DOHH2 (cell line): ENCODE measurements around the gene SKA2.

Experiments
- H3F3A ChIP-seq: fragments of 200-600 bp; sonication (generic), shearing (Covaris generic); 2 replicates; pipeline ENCODE4 v1.6.0; 2016; ENCODE audit warnings: antibody characterized with exemption, mild to moderate bottlenecking; ENCODE audit not compliant: control insufficient read depth, insufficient read depth
- H3K27ac ChIP-seq: fragments of 200-600 bp; sonication (generic); 2 replicates; pipeline ENCODE4 v1.5.1; 2014; ENCODE audit warnings: low read depth, mild to moderate bottlenecking, low read length, moderate library complexity
- H3K27me3 ChIP-seq: fragments of 200-600 bp; sonication (generic); 2 replicates; pipeline ENCODE4 v1.6.1; 2014; ENCODE audit warnings: mild to moderate bottlenecking, low read length, mixed read lengths; ENCODE audit not compliant: control insufficient read depth
- H3K36me3 ChIP-seq: fragments of 200-600 bp; sonication (generic); 2 replicates; pipeline ENCODE4 v1.6.1; 2014; ENCODE audit warnings: mild to moderate bottlenecking, low read length, moderate library complexity, mixed read lengths; ENCODE audit not compliant: control insufficient read depth
- H3K4me1 ChIP-seq: fragments of 200-600 bp; sonication (generic); 2 replicates; pipeline ENCODE4 v1.6.1; 2014; ENCODE audit warnings: mild to moderate bottlenecking, low read length, mixed read lengths; ENCODE audit not compliant: control insufficient read depth
- H3K4me2 ChIP-seq: fragments of 200-600 bp; sonication (generic); 2 replicates; pipeline ENCODE4 v1.6.0; 2014; ENCODE audit warnings: mild to moderate bottlenecking, low read length, moderate library complexity
- H3K4me3 ChIP-seq: fragments of 200-600 bp; sonication (generic); 2 replicates; pipeline ENCODE4 v1.5.1; 2014; ENCODE audit warnings: mild to moderate bottlenecking, low read length, mixed read lengths
- H3K79me2 ChIP-seq: fragments of 200-600 bp; sonication (generic); 2 replicates; pipeline ENCODE4 v1.6.1; 2014; ENCODE audit warnings: mild to moderate bottlenecking, low read length, mixed read lengths; ENCODE audit not compliant: control insufficient read depth
- H3K9me2 ChIP-seq: fragments of 200-600 bp; sonication (generic); replicated peaks from 2 replicates; pipeline ENCODE4 v1.6.1; 2014; ENCODE audit warnings: mild to moderate bottlenecking, low read length, mixed read lengths; ENCODE audit not compliant: control insufficient read depth
- H3K9me3 ChIP-seq: fragments of 200-600 bp; sonication (generic); 2 replicates; pipeline ENCODE4 v1.6.1; 2014; ENCODE audit warnings: antibody characterized with exemption, low read length, mixed read lengths; ENCODE audit not compliant: control insufficient read depth, insufficient read depth
- H4K20me1 ChIP-seq: fragments of 200-600 bp; sonication (generic); 2 replicates; pipeline ENCODE4 v1.6.0; 2014; ENCODE audit warnings: low read depth, mild to moderate bottlenecking, antibody characterized with exemption, low read length, moderate library complexity; ENCODE audit not compliant: control insufficient read depth, insufficient read depth
- EZH2phosphoT487 ChIP-seq: fragments of 200-600 bp; sonication (generic); IDR thresholded peaks from 2 replicates; pipeline ENCODE4 v1.6.1; 2017; ENCODE audit warnings: borderline replicate concordance, mild to moderate bottlenecking, antibody characterized with exemption, low read length, moderate library complexity, mixed read lengths
- TF ChIP-seq, protein P1 (sequence below): fragments of 200-600 bp; sonication (generic); IDR thresholded peaks from one replicate; pipeline ENCODE4 v1.5.1; 2014; ENCODE audit warnings: antibody characterized with exemption, mild to moderate bottlenecking, low read depth, low read length; ENCODE audit not compliant: poor library complexity, severe bottlenecking

Gene SKA2

DNA sequence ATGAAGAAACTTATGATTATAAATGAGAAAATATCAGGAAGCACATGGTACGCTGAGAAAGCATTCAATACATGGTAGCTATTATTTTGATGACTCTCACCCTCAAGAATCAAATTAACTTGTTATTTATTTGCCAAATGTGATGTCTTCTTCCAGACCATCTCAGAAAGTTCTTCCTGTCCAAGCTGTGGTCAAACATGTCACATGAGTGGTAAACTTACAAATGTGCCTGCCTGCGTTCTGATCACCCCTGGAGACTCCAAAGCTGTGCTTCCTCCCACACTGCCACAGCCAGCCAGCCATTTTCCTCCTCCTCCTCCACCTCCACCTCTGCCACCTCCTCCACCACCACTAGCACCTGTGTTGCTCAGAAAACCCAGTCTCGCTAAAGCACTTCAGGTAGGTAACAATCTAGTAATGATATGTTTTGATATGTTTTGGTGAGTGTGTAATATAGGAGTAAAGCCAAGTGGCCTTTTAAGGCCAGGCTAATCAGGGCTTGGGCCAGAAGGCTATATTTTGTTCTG lies 38.4 kb upstream of the SKA2 start:
- Histone ChIP-seq H3K27ac (no peak overlapping the region), H3K4me2 (no peak overlapping the region), H3K9me2 (no peaks in the 10 kb centered on the region), H3K4me1 (no peaks in the 10 kb centered on the region), H3K9me3 (no peaks in the 10 kb centered on the region), H3F3A (peaks cover 3% of the 10 kb centered on the region; the same call in 1 of the 2 replicates), H3K27me3 (no peaks in the 10 kb centered on the region), H4K20me1 (no peaks in the 10 kb centered on the region), H3K36me3 (peaks cover 73% of the 10 kb centered on the region), H3K4me3 (no peak overlapping the region), H3K79me2 (no peaks in the 10 kb centered on the region)
- TF ChIP-seq, protein P1, sequence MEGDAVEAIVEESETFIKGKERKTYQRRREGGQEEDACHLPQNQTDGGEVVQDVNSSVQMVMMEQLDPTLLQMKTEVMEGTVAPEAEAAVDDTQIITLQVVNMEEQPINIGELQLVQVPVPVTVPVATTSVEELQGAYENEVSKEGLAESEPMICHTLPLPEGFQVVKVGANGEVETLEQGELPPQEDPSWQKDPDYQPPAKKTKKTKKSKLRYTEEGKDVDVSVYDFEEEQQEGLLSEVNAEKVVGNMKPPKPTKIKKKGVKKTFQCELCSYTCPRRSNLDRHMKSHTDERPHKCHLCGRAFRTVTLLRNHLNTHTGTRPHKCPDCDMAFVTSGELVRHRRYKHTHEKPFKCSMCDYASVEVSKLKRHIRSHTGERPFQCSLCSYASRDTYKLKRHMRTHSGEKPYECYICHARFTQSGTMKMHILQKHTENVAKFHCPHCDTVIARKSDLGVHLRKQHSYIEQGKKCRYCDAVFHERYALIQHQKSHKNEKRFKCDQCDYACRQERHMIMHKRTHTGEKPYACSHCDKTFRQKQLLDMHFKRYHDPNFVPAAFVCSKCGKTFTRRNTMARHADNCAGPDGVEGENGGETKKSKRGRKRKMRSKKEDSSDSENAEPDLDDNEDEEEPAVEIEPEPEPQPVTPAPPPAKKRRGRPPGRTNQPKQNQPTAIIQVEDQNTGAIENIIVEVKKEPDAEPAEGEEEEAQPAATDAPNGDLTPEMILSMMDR: no peak
- TF ChIP-seq EZH2phosphoT487: no peak

DNA sequence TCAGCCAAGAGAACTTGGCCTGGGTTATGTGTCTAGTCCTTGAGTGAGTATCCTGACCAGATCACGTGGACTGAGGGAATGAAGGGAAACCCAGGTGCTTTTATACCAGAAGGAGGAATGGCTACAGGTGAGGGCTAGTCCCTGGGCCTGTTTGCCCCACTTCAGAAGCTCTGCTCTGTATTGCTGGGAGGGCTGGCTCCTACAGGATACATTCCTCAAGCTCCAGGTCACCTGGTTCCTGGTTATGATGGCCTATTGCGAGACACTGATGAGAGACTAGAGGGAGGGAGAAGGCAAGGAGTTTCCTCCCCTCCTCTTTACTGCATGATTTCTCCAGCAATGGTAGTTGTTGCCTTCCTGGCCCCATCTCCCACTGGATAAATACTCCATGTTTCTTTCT lies 35.8 kb upstream of the SKA2 start:
- Histone ChIP-seq H3K4me1 (peaks cover 23% of the 10 kb centered on the region), H3K27me3 (no peaks in the 10 kb centered on the region), H3K27ac (no peak overlapping the region), H3K36me3 (peaks cover 79% of the 10 kb centered on the region), H3F3A (peaks cover 8% of the 10 kb centered on the region), H3K4me2 (no peak overlapping the region), H3K79me2 (no peaks in the 10 kb centered on the region), H3K4me3 (no peak overlapping the region), H3K9me2 (no peaks in the 10 kb centered on the region), H4K20me1 (no peaks in the 10 kb centered on the region), H3K9me3 (no peaks in the 10 kb centered on the region)
- no peak for TF ChIP-seq EZH2phosphoT487
- TF ChIP-seq, protein P1: no peak

DNA sequence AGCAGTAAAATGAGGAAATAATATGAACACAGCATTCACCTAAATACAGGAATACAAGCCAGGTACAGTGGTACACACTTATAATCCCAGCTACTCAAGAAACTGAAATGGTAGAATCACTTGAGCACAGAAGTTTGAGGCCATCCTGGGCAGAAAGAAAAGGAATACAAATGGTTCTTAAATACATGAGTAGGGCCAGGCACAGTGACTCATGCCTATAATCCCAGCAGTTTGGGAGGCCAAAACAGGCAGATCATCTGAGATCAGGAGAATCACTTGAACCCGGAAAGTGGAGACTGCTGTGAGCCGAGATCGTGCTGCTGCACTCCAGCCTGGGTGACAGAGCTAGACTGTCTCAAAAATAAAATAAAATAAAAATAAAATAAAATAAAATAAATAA lies 31.9 kb upstream of the SKA2 start:
- Histone ChIP-seq H3K79me2 (peaks cover 2% of the 10 kb centered on the region; the same call in 1 of the 2 replicates), H3K36me3 (peaks cover 65% of the 10 kb centered on the region), H3F3A (peaks cover 9% of the 10 kb centered on the region), H3K4me3 (no peak overlapping the region), H3K9me3 (no peaks in the 10 kb centered on the region), H3K4me1 (peaks cover 45% of the 10 kb centered on the region), H3K4me2 (peak overlapping the region; percentile 16; the same call in 1 of the 2 replicates), H3K27ac (no peak overlapping the region), H3K27me3 (no peaks in the 10 kb centered on the region), H4K20me1 (no peaks in the 10 kb centered on the region), H3K9me2 (no peaks in the 10 kb centered on the region)
- TF ChIP-seq, protein P1: no peak
- TF ChIP-seq EZH2phosphoT487: no peak
